AG09319 (cell line): ENCODE measurements around the gene HSF5.

ENCODE experiments used
- DNase-seq: peaks from one replicate; pipeline ENCODE4 v3.0.0-alpha.2; 2010; ENCODE audit warnings: low read depth; ENCODE audit errors: extremely low read depth
- TF ChIP-seq, protein P1 (sequence below): IDR thresholded peaks from 2 replicates; pipeline ENCODE4 v1.5.1; 2011; ENCODE audit warnings: low read depth, mild to moderate bottlenecking, inconsistent platforms, low read length, moderate library complexity

The HSF5 gene

GRCh38 chr17:58475985-58476384 is 12.2 kb downstream of the HSF5 start:
- DNase-seq: no peak
- TF ChIP-seq, protein P1, sequence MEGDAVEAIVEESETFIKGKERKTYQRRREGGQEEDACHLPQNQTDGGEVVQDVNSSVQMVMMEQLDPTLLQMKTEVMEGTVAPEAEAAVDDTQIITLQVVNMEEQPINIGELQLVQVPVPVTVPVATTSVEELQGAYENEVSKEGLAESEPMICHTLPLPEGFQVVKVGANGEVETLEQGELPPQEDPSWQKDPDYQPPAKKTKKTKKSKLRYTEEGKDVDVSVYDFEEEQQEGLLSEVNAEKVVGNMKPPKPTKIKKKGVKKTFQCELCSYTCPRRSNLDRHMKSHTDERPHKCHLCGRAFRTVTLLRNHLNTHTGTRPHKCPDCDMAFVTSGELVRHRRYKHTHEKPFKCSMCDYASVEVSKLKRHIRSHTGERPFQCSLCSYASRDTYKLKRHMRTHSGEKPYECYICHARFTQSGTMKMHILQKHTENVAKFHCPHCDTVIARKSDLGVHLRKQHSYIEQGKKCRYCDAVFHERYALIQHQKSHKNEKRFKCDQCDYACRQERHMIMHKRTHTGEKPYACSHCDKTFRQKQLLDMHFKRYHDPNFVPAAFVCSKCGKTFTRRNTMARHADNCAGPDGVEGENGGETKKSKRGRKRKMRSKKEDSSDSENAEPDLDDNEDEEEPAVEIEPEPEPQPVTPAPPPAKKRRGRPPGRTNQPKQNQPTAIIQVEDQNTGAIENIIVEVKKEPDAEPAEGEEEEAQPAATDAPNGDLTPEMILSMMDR: no peak

DNA sequence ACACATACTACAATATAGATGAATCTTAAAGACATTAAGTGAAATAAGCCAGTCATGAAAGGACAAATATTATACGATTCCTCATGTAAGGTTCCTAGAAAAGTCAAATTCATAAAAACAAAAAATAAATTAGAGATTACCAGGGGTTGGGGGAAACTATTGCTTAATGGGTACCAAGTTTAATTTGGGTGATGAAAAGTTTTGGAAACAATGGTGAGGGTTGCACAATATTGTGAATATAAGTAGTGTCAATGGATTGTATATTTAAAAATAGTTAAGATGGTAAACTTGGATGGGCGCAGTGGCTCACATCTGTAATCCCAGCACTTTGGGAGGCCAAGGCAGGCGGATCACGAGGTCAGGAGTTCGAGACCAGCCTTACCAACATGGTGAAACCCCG is 17.9 kb downstream of the HSF5 start:
- no peak for DNase-seq
- TF ChIP-seq, protein P1: no peak

- TF ChIP-seq, protein P1: no peak
- no peak for DNase-seq
Observed at GRCh38 chr17:58468944-58469343, 19.3 kb downstream of the HSF5 start.

DNA sequence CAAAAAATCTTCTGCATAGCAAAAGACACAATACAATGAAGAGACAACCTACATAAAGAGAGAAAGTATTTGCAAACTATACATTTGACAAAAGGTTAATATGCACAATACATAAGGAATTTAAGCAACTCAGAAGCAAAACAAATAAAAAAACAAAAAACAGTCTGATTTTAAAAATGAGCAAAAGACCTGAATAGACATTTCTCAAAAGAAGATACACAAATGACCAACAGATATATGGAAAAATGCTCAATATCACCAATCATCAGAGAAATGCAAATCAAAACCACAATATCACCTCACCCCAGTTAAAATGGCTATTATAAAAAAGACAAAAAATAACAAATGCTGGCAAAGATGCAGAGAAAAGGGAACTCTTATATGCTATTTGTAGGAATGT is 32.7 kb downstream of the HSF5 start:
- TF ChIP-seq, protein P1: no peak
- no peak for DNase-seq

DNA sequence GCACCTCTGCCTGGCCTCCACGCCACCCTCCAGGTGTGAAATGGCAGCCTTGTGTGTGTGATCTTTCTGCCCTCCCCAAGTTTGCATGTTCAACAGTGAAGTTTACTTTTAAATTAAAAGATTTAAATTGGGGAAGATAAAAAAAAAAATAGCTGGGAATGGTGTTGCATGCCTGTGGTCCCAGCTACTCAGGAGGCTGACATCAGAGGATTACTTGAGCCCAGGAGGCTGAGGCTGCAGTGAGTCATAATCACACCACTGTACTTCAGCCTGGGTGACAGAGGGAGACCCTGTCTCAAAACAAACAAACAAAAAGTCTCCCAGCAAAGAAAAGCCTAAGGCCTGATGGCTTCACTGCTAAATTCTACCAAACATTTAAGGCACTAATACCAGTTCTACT is 35.5 kb downstream of the HSF5 start:
- TF ChIP-seq, protein P1: no peak
- no peak for DNase-seq

DNA sequence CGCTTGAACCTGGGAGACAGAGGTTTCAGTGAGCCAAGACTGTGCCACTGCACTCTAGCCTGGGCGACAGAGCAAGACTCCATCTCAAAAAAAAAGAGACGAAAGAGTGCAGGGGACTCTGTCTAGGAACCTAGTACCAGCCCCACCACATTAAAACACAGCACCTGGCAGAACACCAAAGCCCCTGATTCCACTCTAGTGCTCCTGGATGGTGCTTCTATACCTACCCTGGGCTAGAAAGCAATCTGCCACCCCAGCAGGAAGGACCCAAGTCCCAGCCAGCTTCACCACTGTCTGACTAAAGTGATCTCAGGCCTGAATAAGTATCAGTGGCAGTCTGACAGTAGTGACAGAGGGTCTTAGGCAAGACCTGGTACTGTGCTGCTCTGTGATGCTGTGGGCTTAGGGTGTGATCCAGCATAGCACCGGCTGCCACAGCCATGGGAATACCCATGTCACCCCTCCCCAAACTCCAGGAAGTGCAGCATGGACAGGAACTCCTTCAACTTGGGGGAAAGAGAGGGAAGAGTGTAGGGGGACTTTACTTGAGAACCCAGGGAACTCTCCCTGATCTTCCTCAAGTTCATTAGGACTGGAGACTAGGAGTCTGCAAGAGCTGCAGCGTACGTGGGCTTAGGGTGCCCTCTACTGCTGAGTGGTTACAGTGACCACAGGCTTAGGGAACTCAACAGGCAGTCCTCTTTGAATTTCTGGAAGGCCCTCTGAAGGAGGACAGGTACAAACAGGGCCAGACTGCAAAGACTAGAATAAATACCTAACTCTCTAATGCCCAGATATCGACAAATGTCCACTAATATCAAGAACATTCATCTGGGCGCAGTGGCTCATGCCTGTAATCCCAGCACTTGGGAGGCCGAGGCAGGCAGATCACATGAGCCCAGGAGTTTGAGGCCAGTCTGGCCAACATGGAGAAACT is 40.9 kb downstream of the HSF5 start:
- TF ChIP-seq, protein P1: peak; percentile 71
- DNase-seq: peak; percentile 49

GRCh38 chr17:58446086-58446485 is 42.1 kb downstream of the HSF5 start:
- no peak for DNase-seq

More at GRCh38 chr17:58446086-58446485, 42.1 kb downstream of the HSF5 start:
- TF ChIP-seq, protein P1: no peak
